HepG2 (cell line): Measurements from ENCODE around the gene LRRC45. TPM values are rescaled to one million over a fixed set of nuclear protein-coding genes. Genes with fewer than 3 reads are reported as not detected.

Experiments used
- IKZF4 ChIP-seq: sonication (generic); formaldehyde crosslinking; IDR thresholded peaks from 2 replicates; pipeline ENCODE4 v1.5.1; 2020; ENCODE audit warnings: borderline replicate concordance, mild to moderate bottlenecking, low read depth, missing genetic modification reagents; ENCODE audit errors: not compliant biosample characterization
- KDM5A ChIP-seq: fragments of 200-600 bp; sonication (generic); IDR thresholded peaks from 2 replicates; pipeline ENCODE4 v1.7.0; 2018; ENCODE audit warnings: antibody characterized with exemption, mild to moderate bottlenecking, low read length, borderline replicate concordance
- KLF13 ChIP-seq: sonication (generic); formaldehyde crosslinking; IDR thresholded peaks from 2 replicates; pipeline ENCODE4 v1.4.0; 2020; ENCODE audit warnings: mild to moderate bottlenecking, missing genetic modification reagents
- MAZ ChIP-seq, 2 experiments: sonication (generic) in 1 of 2; formaldehyde crosslinking in 1 of 2; IDR thresholded peaks; 2 replicates each; pipeline versions ENCODE4 v1.5.0 to v1.6.1; 2012 to 2020; ENCODE audit warnings: low read depth in 2 of 2, mild to moderate bottlenecking in 2 of 2, borderline replicate concordance in 1 of 2, improper control_type of control experiment in 1 of 2, low read length in 1 of 2, missing genetic modification reagents in 1 of 2, moderate library complexity in 1 of 2
- PRDM10 ChIP-seq: sonication (generic); formaldehyde crosslinking; IDR thresholded peaks from 2 replicates; pipeline ENCODE4 v1.4.0; 2020; ENCODE audit warnings: low read depth, missing genetic modification reagents
- TRAFD1 ChIP-seq: sonication (generic); formaldehyde crosslinking; IDR thresholded peaks from 2 replicates; pipeline ENCODE4 v1.5.1; 2020; ENCODE audit warnings: missing genetic modification reagents, mild to moderate bottlenecking, borderline replicate concordance
- ZFP90 ChIP-seq: sonication (generic); formaldehyde crosslinking; IDR thresholded peaks from 2 replicates; pipeline ENCODE4 v1.8.0; 2022; ENCODE audit warnings: missing genetic modification reagents, mild to moderate bottlenecking, inconsistent platforms, borderline replicate concordance
- ZNF530 ChIP-seq: sonication (generic); formaldehyde crosslinking; IDR thresholded peaks from 2 replicates; pipeline ENCODE4 v1.5.0; 2020; ENCODE audit warnings: low read depth, mild to moderate bottlenecking, missing genetic modification reagents
- ZNF556 ChIP-seq: sonication (generic); formaldehyde crosslinking; IDR thresholded peaks from 2 replicates; pipeline ENCODE4 v1.4.0; 2020; ENCODE audit warnings: mild to moderate bottlenecking, missing genetic modification reagents, borderline replicate concordance
- ZNF557 ChIP-seq: sonication (generic); formaldehyde crosslinking; IDR thresholded peaks from 2 replicates; pipeline ENCODE4 v1.4.0; 2020; ENCODE audit warnings: missing genetic modification reagents
- ZNF605 ChIP-seq: sonication (generic); formaldehyde crosslinking; IDR thresholded peaks from 2 replicates; pipeline ENCODE4 v1.8.0; 2022; ENCODE audit warnings: mild to moderate bottlenecking, missing genetic modification reagents
- ZNF614 ChIP-seq: IDR thresholded peaks from 2 replicates; pipeline ENCODE4 v1.6.1; 2018; ENCODE audit warnings: missing biosample characterization, missing genetic modification reagents, inconsistent platforms, borderline replicate concordance
- ZNF740 ChIP-seq: sonication (generic); formaldehyde crosslinking; IDR thresholded peaks from 2 replicates; pipeline ENCODE4 v1.4.0; 2020; ENCODE audit warnings: missing genetic modification reagents
- ZNF775 ChIP-seq: sonication (generic); formaldehyde crosslinking; IDR thresholded peaks from 2 replicates; pipeline ENCODE4 v1.4.0; 2020; ENCODE audit warnings: missing genetic modification reagents, mild to moderate bottlenecking, moderate library complexity, borderline replicate concordance
- polyA plus RNA-seq, 8 experiments: library from polyadenylated mRNA; depleted of rRNA in 3 of 8; stranded (reverse) in 7 of 8; unstranded in 1 of 8; fragments of >200 nt; fragmentation: Illumina TruSeq in 4 of 8; extraction: Trizol in 4 of 8; gene quantifications; 2 replicates each; pipeline versions ENCODE4 v1.2.1 to v1.2.3, GENCODE V29; 2011 to 2016; ENCODE audit warnings: low read depth in 4 of 8, missing spikeins in 1 of 8, mixed read lengths in 1 of 8; ENCODE audit not compliant: insufficient read depth in 1 of 8
- total RNA-seq, 5 experiments: library from RNA; depleted of rRNA; stranded (reverse); fragments of >200 nt; fragmentation: Illumina TruSeq; extraction: Trizol; gene quantifications; 2 replicates each; pipeline ENCODE4 v1.2.3, GENCODE V29; 2016; ENCODE audit warnings: low read depth in 1 of 5
- TF ChIP-seq, protein P1 (sequence below): sonication (generic); formaldehyde crosslinking; IDR thresholded peaks from 2 replicates; pipeline ENCODE4 v1.4.0; 2020; ENCODE audit warnings: mild to moderate bottlenecking, missing genetic modification reagents

LRRC45 gene
- total and polyA plus RNA-seq, 2 of the 13 experiments (the other 11 are each of a cell fraction or from before 2014, with no cell fraction given), result 11.6 to 48.1 TPM

DNA sequence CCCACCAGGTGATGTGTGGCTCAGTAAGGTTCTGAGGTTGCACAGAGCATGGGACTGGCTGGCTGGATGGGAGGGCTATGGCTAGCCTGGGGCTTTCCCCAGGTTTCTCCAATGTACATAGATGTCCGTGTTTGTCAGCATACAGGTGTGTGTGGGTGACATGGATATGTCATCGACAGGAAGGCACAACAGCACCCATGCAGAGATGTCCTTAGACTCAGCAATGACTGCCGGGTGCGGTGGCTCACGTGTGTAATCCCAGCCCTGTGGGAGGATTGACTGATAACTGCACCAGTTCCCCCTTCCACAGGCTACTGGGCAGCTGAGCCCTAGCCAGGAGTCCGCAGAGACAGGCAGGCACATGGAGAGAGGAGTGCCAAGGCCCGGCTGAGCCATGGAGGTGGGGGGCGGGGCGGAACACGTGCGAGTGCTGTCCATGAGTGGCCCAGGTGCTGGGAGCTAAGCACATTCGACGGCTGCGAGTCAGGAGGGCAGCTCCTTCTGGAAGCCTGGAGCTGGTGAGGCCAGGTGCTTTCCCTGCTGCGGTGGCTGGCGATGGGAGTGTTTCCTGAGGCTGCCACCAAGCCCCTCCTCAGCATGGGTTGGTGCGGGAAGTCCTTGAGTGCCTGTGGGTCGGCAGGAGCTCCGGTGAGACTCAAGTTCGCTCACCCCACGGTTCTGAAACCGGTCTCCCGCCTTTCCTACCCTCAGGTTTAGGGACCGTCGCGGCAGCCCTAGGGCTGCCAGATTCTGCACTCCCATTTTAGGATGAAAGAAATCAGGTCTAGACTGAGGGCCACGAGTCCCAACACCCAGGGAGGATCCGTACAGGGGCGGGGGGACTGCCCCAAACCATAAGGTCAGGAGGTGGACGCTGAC lies 46.5 kb upstream of the LRRC45 start (continued):
- no peak for TF ChIP-seq IKZF4 (CRISPR knock-in tag)
- TF ChIP-seq, protein P1, sequence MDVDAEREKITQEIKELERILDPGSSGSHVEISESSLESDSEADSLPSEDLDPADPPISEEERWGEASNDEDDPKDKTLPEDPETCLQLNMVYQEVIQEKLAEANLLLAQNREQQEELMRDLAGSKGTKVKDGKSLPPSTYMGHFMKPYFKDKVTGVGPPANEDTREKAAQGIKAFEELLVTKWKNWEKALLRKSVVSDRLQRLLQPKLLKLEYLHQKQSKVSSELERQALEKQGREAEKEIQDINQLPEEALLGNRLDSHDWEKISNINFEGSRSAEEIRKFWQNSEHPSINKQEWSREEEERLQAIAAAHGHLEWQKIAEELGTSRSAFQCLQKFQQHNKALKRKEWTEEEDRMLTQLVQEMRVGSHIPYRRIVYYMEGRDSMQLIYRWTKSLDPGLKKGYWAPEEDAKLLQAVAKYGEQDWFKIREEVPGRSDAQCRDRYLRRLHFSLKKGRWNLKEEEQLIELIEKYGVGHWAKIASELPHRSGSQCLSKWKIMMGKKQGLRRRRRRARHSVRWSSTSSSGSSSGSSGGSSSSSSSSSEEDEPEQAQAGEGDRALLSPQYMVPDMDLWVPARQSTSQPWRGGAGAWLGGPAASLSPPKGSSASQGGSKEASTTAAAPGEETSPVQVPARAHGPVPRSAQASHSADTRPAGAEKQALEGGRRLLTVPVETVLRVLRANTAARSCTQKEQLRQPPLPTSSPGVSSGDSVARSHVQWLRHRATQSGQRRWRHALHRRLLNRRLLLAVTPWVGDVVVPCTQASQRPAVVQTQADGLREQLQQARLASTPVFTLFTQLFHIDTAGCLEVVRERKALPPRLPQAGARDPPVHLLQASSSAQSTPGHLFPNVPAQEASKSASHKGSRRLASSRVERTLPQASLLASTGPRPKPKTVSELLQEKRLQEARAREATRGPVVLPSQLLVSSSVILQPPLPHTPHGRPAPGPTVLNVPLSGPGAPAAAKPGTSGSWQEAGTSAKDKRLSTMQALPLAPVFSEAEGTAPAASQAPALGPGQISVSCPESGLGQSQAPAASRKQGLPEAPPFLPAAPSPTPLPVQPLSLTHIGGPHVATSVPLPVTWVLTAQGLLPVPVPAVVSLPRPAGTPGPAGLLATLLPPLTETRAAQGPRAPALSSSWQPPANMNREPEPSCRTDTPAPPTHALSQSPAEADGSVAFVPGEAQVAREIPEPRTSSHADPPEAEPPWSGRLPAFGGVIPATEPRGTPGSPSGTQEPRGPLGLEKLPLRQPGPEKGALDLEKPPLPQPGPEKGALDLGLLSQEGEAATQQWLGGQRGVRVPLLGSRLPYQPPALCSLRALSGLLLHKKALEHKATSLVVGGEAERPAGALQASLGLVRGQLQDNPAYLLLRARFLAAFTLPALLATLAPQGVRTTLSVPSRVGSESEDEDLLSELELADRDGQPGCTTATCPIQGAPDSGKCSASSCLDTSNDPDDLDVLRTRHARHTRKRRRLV (CRISPR knock-in tag), result 0 out of 2 replicates have a peak, but pooled peaks have one; percentile 17
- TF ChIP-seq ZNF530 (CRISPR knock-in tag), result no peak
- no peak for TF ChIP-seq KDM5A
- TF ChIP-seq TRAFD1 (CRISPR knock-in tag), result peak; percentile 78; the same call in 1 of the 2 replicates
- TF ChIP-seq PRDM10 (CRISPR knock-in tag), result 0 out of 2 replicates have a peak, but pooled peaks have one; percentile 16
- no peak for TF ChIP-seq ZNF740 (CRISPR knock-in tag)
- TF ChIP-seq ZFP90, result no peak; the same call in 1 of the 2 replicates
- TF ChIP-seq KLF13, result 0 out of 2 replicates have a peak, but pooled peaks have one; percentile 68
- no peak for TF ChIP-seq ZNF614 (CRISPR knock-in tag)
- TF ChIP-seq MAZ (IDR thresholded peaks at IDR 0.05; ENCODE audit: borderline replicate concordance, low read depth, low read length), result no peak
- TF ChIP-seq MAZ (CRISPR knock-in tag; IDR thresholded peaks at IDR 0.05; ENCODE audit: low read depth), result no peak
- TF ChIP-seq ZNF775, result 0 out of 2 replicates have a peak, but pooled peaks have one; percentile 78
- peak; percentile 45 for TF ChIP-seq ZNF605 (CRISPR knock-in tag)
- TF ChIP-seq ZNF556, result no peak; the same call in 1 of the 2 replicates
- no peak for TF ChIP-seq ZNF557 (CRISPR knock-in tag)
